ENCODE measurements around the gene ERGIC3.

GRCh38 chr20:35497780-35498189, 44.1 kb upstream of the ERGIC3 start:
- TF ChIP-seq POLR2AphosphoS5 (IDR thresholded peaks at IDR 0.05; ENCODE audit: low read depth, low read length): no peak
- TF ChIP-seq, protein P1, sequence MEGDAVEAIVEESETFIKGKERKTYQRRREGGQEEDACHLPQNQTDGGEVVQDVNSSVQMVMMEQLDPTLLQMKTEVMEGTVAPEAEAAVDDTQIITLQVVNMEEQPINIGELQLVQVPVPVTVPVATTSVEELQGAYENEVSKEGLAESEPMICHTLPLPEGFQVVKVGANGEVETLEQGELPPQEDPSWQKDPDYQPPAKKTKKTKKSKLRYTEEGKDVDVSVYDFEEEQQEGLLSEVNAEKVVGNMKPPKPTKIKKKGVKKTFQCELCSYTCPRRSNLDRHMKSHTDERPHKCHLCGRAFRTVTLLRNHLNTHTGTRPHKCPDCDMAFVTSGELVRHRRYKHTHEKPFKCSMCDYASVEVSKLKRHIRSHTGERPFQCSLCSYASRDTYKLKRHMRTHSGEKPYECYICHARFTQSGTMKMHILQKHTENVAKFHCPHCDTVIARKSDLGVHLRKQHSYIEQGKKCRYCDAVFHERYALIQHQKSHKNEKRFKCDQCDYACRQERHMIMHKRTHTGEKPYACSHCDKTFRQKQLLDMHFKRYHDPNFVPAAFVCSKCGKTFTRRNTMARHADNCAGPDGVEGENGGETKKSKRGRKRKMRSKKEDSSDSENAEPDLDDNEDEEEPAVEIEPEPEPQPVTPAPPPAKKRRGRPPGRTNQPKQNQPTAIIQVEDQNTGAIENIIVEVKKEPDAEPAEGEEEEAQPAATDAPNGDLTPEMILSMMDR (IDR thresholded peaks at IDR 0.05): no peak
- no peak for TF ChIP-seq EP300 (IDR thresholded peaks at IDR 0.05; ENCODE audit: borderline replicate concordance in 1 of 2, low read depth in 1 of 2, low read length in 1 of 2)
- no peak for TF ChIP-seq REST (IDR thresholded peaks at IDR 0.05; ENCODE audit: low read depth, low read length)
- no peak for TF ChIP-seq CHD2 (IDR thresholded peaks at IDR 0.05; ENCODE audit: low read length, partially characterized antibody)
- no peak for TF ChIP-seq RAD21 (IDR thresholded peaks at IDR 0.05; ENCODE audit: low read length)
- no peak for TF ChIP-seq USF2 (IDR thresholded peaks at IDR 0.05; ENCODE audit: borderline replicate concordance, low read depth, low read length)
- no peak for TF ChIP-seq SMC3 (IDR thresholded peaks at IDR 0.05; ENCODE audit: low read depth, low read length)
- no peak for TF ChIP-seq JUND (IDR thresholded peaks at IDR 0.05)
- TF ChIP-seq YY1 (IDR thresholded peaks at IDR 0.05; ENCODE audit: low read depth): no peak
- TF ChIP-seq ELF1 (IDR thresholded peaks at IDR 0.05): no peak
- no peak for TF ChIP-seq EZH2phosphoT487 (IDR thresholded peaks at IDR 0.05; ENCODE audit: borderline replicate concordance, low read depth)
